Retinal pigment epithelial cell (primary cell): ENCODE data around the gene VSTM1.

Source experiments
- DNase-seq: peaks from one replicate; pipeline ENCODE4 v3.0.0-alpha.2; 2010; ENCODE audit warnings: low read depth
- H3K4me3 ChIP-seq: 2 replicates; pipeline ENCODE4 v1.5.1; 2011; ENCODE audit warnings: mild to moderate bottlenecking, low read length, control low read depth, moderate library complexity
- CTCF ChIP-seq: conservative IDR thresholded peaks from 2 replicates; pipeline ENCODE4 v1.5.1; 2011; ENCODE audit warnings: low read depth, low read length, control low read depth, inconsistent platforms

Gene VSTM1

GRCh38 chr19:54035215-54036178 lies 28.2 kb downstream of the VSTM1 start:
- no peak for TF ChIP-seq CTCF
- H3K4me3 ChIP-seq, result no peak overlapping the region
- no peak for DNase-seq

- peak; percentile 58 for TF ChIP-seq CTCF
- no peak overlapping the region for H3K4me3 ChIP-seq
- DNase-seq, result no peak
Measured at GRCh38 chr19:54030895-54031586, 32.7 kb downstream of the VSTM1 start.

GRCh38 chr19:54029930-54030490 lies 33.7 kb downstream of the VSTM1 start:
- H3K4me3 ChIP-seq, result no peak overlapping the region
- DNase-seq, result no peak
- peak; percentile 77 for TF ChIP-seq CTCF

- DNase-seq, result no peak
- H3K4me3 ChIP-seq, result no peak overlapping the region
- no peak for TF ChIP-seq CTCF
Measured at GRCh38 chr19:54029301-54029700, 34.4 kb downstream of the VSTM1 start.

GRCh38 chr19:54026656-54027055 lies 37.0 kb downstream of the VSTM1 start:
- no peak for TF ChIP-seq CTCF
- DNase-seq, result no peak
- no peak overlapping the region for H3K4me3 ChIP-seq

GRCh38 chr19:54024660-54025059 lies 39.0 kb downstream of the VSTM1 start:
- no peak for DNase-seq
- TF ChIP-seq CTCF, result no peak

GRCh38 chr19:54023191-54023590 lies 40.5 kb downstream of the VSTM1 start:
- no peak for TF ChIP-seq CTCF

More at GRCh38 chr19:54024660-54025059, 39.0 kb downstream of the VSTM1 start:
- H3K4me3 ChIP-seq, result no peak overlapping the region

More at GRCh38 chr19:54023191-54023590, 40.5 kb downstream of the VSTM1 start:
- DNase-seq, result no peak
- no peak overlapping the region for H3K4me3 ChIP-seq
